WTC11 (cell line): ENCODE data around the gene MICAL3. TPM values are rescaled to one million over a fixed set of nuclear protein-coding genes. Genes with fewer than 3 reads are reported as not detected.

ENCODE experiments used
- ATAC-seq: fragments of 200-7000 bp; cut with Tn5 transposase; 2 replicates; pipeline ENCODE4 v1.10.0; 2021; ENCODE audit warnings: mild to moderate bottlenecking, moderate library complexity
- CTCF ChIA-PET: fragments of 300-600 bp; sonication (Branson Sonifier 250); formaldehyde crosslinking; loops from one replicate; lab custom pipeline; 2021; ENCODE audit warnings: antibody characterized with exemption; lab: Charles Lee
- POLR2A ChIA-PET: fragments of 350-600 bp; sonication (Branson Sonifier 250); formaldehyde crosslinking; loops from one replicate; lab custom pipeline; 2021; ENCODE audit warnings: antibody characterized with exemption; lab: Charles Lee
- DNase-seq: peaks from one replicate; pipeline ENCODE4 v3.0.0; 2021; ENCODE audit warnings: low spot score
- H3K27ac Mint-ChIP-seq: 2 replicates; pipeline ENCODE4 v1.8.0; 2021; ENCODE audit warnings: mixed read lengths
- H3K27me3 Mint-ChIP-seq: 2 replicates; pipeline ENCODE4 v1.8.0; 2021; ENCODE audit warnings: low read depth, mild to moderate bottlenecking, moderate library complexity, mixed read lengths
- H3K36me3 Mint-ChIP-seq: 2 replicates; pipeline ENCODE4 v1.8.0; 2021; ENCODE audit warnings: mixed read lengths
- H3K4me1 Mint-ChIP-seq: 2 replicates; pipeline ENCODE4 v1.8.0; 2022; ENCODE audit warnings: mixed read lengths
- H3K4me3 Mint-ChIP-seq: 2 replicates; pipeline ENCODE4 v1.8.0; 2021; ENCODE audit warnings: mild to moderate bottlenecking, moderate library complexity, mixed read lengths
- H3K9me3 Mint-ChIP-seq: 2 replicates; pipeline ENCODE4 v1.8.0; 2021; ENCODE audit warnings: mixed read lengths
- ATF1 ChIP-seq: sonication (generic); formaldehyde crosslinking; IDR thresholded peaks from 2 replicates; pipeline ENCODE4 v1.8.1; 2023; ENCODE audit warnings: mild to moderate bottlenecking, moderate library complexity, missing genetic modification reagents
- CBFB ChIP-seq: sonication (generic); formaldehyde crosslinking; IDR thresholded peaks from 2 replicates; pipeline ENCODE4 v1.8.1; 2022; ENCODE audit warnings: mild to moderate bottlenecking, low read depth, missing genetic modification reagents
- CREM ChIP-seq: sonication (generic); formaldehyde crosslinking; IDR thresholded peaks from 2 replicates; pipeline ENCODE4 v1.8.1; 2022; ENCODE audit warnings: mild to moderate bottlenecking, missing genetic modification reagents, moderate library complexity
- ESRRA ChIP-seq: sonication (generic); formaldehyde crosslinking; IDR thresholded peaks from 2 replicates; pipeline ENCODE4 v1.8.1; 2022; ENCODE audit warnings: mild to moderate bottlenecking, missing genetic modification reagents, borderline replicate concordance
- FOXP1 ChIP-seq: sonication (generic); formaldehyde crosslinking; IDR thresholded peaks from 2 replicates; pipeline ENCODE4 v1.8.0; 2022; ENCODE audit warnings: missing genetic modification reagents, mild to moderate bottlenecking, moderate library complexity, borderline replicate concordance
- GABPB1 ChIP-seq: sonication (generic); formaldehyde crosslinking; IDR thresholded peaks from 2 replicates; pipeline ENCODE4 v1.8.1; 2023; ENCODE audit warnings: mild to moderate bottlenecking, missing genetic modification reagents
- NFATC4 ChIP-seq: fragments of 250-450 bp; sonication (Bioruptor Pico); IDR thresholded peaks from 2 replicates; pipeline ENCODE4 v1.9.0; 2021; ENCODE audit warnings: mild to moderate bottlenecking
- NR3C1 ChIP-seq: sonication (generic); formaldehyde crosslinking; conservative IDR thresholded peaks from 2 replicates; pipeline ENCODE4 v1.8.1; 2023; ENCODE audit warnings: low read depth, mild to moderate bottlenecking, missing genetic modification reagents
- PRRX2 ChIP-seq: fragments of 250-450 bp; sonication (Bioruptor Pico); IDR thresholded peaks from 2 replicates; pipeline ENCODE4 v1.8.0; 2021; ENCODE audit warnings: mild to moderate bottlenecking
- SMAD4 ChIP-seq: sonication (generic); formaldehyde crosslinking; IDR thresholded peaks from 2 replicates; pipeline ENCODE4 v1.8.0; 2022; ENCODE audit warnings: mild to moderate bottlenecking, missing genetic modification reagents
- ZBTB21 ChIP-seq: sonication (generic); formaldehyde crosslinking; IDR thresholded peaks from 2 replicates; pipeline ENCODE4 v1.8.1; 2023; ENCODE audit warnings: mild to moderate bottlenecking, missing genetic modification reagents, borderline replicate concordance
- ZNF138 ChIP-seq: sonication (generic); formaldehyde crosslinking; conservative IDR thresholded peaks from 2 replicates; pipeline ENCODE4 v1.8.1; 2022; ENCODE audit warnings: mild to moderate bottlenecking, moderate library complexity, missing genetic modification reagents
- ZNF219 ChIP-seq: sonication (generic); formaldehyde crosslinking; IDR thresholded peaks from 2 replicates; pipeline ENCODE4 v1.8.0; 2023; ENCODE audit warnings: missing genetic modification reagents, mild to moderate bottlenecking, borderline replicate concordance
- total RNA-seq: library from RNA; stranded (reverse); gene quantifications from 3 replicates; pipeline ENCODE4 v1.2.3, GENCODE V29; 2021
- TF ChIP-seq, protein P1 (sequence below): sonication (generic); formaldehyde crosslinking; IDR thresholded peaks from 2 replicates; pipeline ENCODE4 v1.8.0; 2022; ENCODE audit warnings: mild to moderate bottlenecking, missing genetic modification reagents
- TF ChIP-seq, protein P2 (sequence below): sonication (generic); formaldehyde crosslinking; conservative IDR thresholded peaks from 2 replicates; pipeline ENCODE4 v1.8.1; 2022; ENCODE audit warnings: mild to moderate bottlenecking, missing genetic modification reagents
- TF ChIP-seq, protein P3 (sequence below): sonication (generic); formaldehyde crosslinking; IDR thresholded peaks from 2 replicates; pipeline ENCODE4 v1.8.1; 2022; ENCODE audit warnings: mild to moderate bottlenecking, moderate library complexity, missing genetic modification reagents
- TF ChIP-seq, protein P4 (sequence below): sonication (generic); formaldehyde crosslinking; IDR thresholded peaks from 2 replicates; pipeline ENCODE4 v1.8.0; 2023; ENCODE audit warnings: missing genetic modification reagents, mild to moderate bottlenecking, borderline replicate concordance
- TF ChIP-seq, protein P5 (sequence below): fragments of 250-450 bp; sonication (Bioruptor Pico); IDR thresholded peaks from 2 replicates; pipeline ENCODE4 v1.9.0; 2021; ENCODE audit warnings: mild to moderate bottlenecking
- TF ChIP-seq, protein P6 (sequence below): sonication (generic); formaldehyde crosslinking; IDR thresholded peaks from 2 replicates; pipeline ENCODE4 v1.8.1; 2023; ENCODE audit warnings: mild to moderate bottlenecking, missing genetic modification reagents
- TF ChIP-seq, protein P7 (sequence below): sonication (generic); formaldehyde crosslinking; conservative IDR thresholded peaks from 2 replicates; pipeline ENCODE4 v1.8.1; 2023; ENCODE audit warnings: mild to moderate bottlenecking, low read depth, missing genetic modification reagents, moderate library complexity
- TF ChIP-seq, protein P8 (sequence below): sonication (generic); formaldehyde crosslinking; IDR thresholded peaks from 2 replicates; pipeline ENCODE4 v1.8.1; 2023; ENCODE audit warnings: mild to moderate bottlenecking, moderate library complexity, missing genetic modification reagents

Gene MICAL3
- total RNA-seq, 1 experiment from 2014 or later = 41.2 TPM

DNA sequence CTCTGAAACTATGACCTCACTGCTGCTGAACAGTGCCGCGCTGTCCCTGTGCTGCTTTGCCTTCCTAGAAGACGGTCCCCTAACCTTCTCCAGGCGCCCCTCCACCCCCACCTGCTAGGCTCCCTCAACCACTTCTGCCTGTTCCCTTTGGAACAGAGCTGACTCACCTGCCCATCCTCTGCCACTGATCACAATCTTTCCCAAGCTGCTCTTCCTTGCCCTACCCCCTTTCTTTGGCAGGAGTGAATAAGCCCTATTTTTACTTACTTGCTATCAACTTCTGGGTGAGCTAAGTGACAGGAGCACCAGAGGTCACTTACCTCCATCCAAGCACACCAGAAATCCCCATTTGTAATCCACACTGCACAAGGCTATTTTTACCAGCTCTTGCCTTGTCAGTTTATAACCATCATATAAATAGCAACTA is 134.1 kb downstream of the MICAL3 start (continued):
- TF ChIP-seq GABPB1 (CRISPR knock-in tag) (no peak), CREM (CRISPR knock-in tag) (no peak), ATF1 (CRISPR knock-in tag) (no peak), SMAD4 (no peak)
- TF ChIP-seq, protein P1, sequence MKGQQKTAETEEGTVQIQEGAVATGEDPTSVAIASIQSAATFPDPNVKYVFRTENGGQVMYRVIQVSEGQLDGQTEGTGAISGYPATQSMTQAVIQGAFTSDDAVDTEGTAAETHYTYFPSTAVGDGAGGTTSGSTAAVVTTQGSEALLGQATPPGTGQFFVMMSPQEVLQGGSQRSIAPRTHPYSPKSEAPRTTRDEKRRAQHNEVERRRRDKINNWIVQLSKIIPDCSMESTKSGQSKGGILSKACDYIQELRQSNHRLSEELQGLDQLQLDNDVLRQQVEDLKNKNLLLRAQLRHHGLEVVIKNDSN = no peak
- TF ChIP-seq, protein P2, sequence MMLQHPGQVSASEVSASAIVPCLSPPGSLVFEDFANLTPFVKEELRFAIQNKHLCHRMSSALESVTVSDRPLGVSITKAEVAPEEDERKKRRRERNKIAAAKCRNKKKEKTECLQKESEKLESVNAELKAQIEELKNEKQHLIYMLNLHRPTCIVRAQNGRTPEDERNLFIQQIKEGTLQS (CRISPR knock-in tag) = no peak
- TF ChIP-seq, protein P3, sequence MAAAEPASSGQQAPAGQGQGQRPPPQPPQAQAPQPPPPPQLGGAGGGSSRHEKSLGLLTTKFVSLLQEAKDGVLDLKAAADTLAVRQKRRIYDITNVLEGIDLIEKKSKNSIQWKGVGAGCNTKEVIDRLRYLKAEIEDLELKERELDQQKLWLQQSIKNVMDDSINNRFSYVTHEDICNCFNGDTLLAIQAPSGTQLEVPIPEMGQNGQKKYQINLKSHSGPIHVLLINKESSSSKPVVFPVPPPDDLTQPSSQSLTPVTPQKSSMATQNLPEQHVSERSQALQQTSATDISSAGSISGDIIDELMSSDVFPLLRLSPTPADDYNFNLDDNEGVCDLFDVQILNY (CRISPR knock-in tag) = no peak
- TF ChIP-seq, protein P4, sequence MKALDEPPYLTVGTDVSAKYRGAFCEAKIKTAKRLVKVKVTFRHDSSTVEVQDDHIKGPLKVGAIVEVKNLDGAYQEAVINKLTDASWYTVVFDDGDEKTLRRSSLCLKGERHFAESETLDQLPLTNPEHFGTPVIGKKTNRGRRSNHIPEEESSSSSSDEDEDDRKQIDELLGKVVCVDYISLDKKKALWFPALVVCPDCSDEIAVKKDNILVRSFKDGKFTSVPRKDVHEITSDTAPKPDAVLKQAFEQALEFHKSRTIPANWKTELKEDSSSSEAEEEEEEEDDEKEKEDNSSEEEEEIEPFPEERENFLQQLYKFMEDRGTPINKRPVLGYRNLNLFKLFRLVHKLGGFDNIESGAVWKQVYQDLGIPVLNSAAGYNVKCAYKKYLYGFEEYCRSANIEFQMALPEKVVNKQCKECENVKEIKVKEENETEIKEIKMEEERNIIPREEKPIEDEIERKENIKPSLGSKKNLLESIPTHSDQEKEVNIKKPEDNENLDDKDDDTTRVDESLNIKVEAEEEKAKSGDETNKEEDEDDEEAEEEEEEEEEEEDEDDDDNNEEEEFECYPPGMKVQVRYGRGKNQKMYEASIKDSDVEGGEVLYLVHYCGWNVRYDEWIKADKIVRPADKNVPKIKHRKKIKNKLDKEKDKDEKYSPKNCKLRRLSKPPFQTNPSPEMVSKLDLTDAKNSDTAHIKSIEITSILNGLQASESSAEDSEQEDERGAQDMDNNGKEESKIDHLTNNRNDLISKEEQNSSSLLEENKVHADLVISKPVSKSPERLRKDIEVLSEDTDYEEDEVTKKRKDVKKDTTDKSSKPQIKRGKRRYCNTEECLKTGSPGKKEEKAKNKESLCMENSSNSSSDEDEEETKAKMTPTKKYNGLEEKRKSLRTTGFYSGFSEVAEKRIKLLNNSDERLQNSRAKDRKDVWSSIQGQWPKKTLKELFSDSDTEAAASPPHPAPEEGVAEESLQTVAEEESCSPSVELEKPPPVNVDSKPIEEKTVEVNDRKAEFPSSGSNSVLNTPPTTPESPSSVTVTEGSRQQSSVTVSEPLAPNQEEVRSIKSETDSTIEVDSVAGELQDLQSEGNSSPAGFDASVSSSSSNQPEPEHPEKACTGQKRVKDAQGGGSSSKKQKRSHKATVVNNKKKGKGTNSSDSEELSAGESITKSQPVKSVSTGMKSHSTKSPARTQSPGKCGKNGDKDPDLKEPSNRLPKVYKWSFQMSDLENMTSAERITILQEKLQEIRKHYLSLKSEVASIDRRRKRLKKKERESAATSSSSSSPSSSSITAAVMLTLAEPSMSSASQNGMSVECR = no peak

DNA sequence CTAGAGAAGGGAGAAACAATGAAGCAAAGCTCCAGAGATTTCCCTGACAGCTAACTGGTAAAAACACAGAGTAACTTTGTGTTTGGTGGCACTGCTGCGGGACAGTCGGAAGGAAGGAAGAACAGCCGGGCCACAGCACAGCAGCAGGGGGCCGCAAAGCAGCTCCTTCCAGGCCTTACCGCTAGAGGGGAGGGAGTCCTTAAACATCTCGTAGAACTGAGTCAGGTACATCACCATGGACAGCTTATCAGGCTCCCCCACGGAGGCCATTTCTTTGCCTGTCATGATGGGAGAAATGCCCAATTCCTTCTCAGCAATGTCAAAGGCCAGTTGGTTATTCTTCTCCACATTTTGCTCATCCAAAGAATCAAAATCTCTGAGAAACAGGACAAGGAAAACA is 135.5 kb downstream of the MICAL3 start:
- Mint-ChIP-seq H3K9me3 (no peaks in the 10 kb centered on the region), H3K4me1 (no peaks in the 10 kb centered on the region), H3K36me3 (peaks cover 30% of the 10 kb centered on the region), H3K27ac (no peak overlapping the region), H3K4me3 (no peak overlapping the region), H3K27me3 (no peaks in the 10 kb centered on the region; the same call in 1 of the 2 replicates)
- ATAC-seq (peak; percentile 92), DNase-seq (peak; percentile 64)
- TF ChIP-seq, protein P5, sequence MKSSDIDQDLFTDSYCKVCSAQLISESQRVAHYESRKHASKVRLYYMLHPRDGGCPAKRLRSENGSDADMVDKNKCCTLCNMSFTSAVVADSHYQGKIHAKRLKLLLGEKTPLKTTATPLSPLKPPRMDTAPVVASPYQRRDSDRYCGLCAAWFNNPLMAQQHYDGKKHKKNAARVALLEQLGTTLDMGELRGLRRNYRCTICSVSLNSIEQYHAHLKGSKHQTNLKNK (CRISPR knock-in tag) = no peak
- TF ChIP-seq PRRX2 = no peak
- no peak for TF ChIP-seq ZNF219
- no peak for TF ChIP-seq CBFB (CRISPR knock-in tag)
- no peak for TF ChIP-seq NR3C1
- TF ChIP-seq FOXP1 = no peak
- no peak for TF ChIP-seq ESRRA (CRISPR knock-in tag)
- TF ChIP-seq ZBTB21 (CRISPR knock-in tag) = no peak
- TF ChIP-seq, protein P6, sequence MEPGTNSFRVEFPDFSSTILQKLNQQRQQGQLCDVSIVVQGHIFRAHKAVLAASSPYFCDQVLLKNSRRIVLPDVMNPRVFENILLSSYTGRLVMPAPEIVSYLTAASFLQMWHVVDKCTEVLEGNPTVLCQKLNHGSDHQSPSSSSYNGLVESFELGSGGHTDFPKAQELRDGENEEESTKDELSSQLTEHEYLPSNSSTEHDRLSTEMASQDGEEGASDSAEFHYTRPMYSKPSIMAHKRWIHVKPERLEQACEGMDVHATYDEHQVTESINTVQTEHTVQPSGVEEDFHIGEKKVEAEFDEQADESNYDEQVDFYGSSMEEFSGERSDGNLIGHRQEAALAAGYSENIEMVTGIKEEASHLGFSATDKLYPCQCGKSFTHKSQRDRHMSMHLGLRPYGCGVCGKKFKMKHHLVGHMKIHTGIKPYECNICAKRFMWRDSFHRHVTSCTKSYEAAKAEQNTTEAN (CRISPR knock-in tag) = no peak
- CTCF ChIA-PET = interaction anchor here (0.6 to 6.3 kb wide), 37 partner anchors 8 to 1723 kb away, joined by 3 to 107 read pairs (median 4); partner anchors contain the start of gene PEX26
- POLR2A ChIA-PET = no interaction called here

DNA sequence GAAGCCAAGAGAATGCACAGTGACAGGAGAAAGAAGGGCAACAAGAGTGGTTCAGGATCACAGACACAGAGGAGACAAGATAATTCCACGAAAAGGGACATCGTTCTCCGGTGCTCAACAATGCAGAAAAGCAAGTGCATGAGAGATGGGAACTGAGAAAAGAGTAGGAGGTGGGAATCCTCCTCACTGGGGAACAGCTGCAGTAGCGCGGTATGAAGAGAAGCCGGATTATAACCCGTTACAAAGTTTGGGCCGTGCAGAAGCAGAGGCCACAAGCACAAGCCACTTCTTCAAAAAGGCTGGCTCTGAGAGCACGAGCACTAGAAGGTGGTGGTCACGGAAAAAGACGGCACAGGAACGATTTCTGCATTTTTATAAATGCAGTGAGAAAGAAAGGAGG is 135.9 kb downstream of the MICAL3 start:
- POLR2A ChIA-PET = no interaction called here
- H3K36me3 Mint-ChIP-seq = peaks cover 29% of the 10 kb centered on the region
- CTCF ChIA-PET = interaction anchor here (0.6 to 6.3 kb wide), 30 partner anchors 9 to 213 kb away, joined by 3 to 107 read pairs (median 4); partner anchors contain the start of gene PEX26
- TF ChIP-seq, protein P7, sequence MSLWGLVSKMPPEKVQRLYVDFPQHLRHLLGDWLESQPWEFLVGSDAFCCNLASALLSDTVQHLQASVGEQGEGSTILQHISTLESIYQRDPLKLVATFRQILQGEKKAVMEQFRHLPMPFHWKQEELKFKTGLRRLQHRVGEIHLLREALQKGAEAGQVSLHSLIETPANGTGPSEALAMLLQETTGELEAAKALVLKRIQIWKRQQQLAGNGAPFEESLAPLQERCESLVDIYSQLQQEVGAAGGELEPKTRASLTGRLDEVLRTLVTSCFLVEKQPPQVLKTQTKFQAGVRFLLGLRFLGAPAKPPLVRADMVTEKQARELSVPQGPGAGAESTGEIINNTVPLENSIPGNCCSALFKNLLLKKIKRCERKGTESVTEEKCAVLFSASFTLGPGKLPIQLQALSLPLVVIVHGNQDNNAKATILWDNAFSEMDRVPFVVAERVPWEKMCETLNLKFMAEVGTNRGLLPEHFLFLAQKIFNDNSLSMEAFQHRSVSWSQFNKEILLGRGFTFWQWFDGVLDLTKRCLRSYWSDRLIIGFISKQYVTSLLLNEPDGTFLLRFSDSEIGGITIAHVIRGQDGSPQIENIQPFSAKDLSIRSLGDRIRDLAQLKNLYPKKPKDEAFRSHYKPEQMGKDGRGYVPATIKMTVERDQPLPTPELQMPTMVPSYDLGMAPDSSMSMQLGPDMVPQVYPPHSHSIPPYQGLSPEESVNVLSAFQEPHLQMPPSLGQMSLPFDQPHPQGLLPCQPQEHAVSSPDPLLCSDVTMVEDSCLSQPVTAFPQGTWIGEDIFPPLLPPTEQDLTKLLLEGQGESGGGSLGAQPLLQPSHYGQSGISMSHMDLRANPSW (CRISPR knock-in tag) = no peak
- TF ChIP-seq, protein P8, sequence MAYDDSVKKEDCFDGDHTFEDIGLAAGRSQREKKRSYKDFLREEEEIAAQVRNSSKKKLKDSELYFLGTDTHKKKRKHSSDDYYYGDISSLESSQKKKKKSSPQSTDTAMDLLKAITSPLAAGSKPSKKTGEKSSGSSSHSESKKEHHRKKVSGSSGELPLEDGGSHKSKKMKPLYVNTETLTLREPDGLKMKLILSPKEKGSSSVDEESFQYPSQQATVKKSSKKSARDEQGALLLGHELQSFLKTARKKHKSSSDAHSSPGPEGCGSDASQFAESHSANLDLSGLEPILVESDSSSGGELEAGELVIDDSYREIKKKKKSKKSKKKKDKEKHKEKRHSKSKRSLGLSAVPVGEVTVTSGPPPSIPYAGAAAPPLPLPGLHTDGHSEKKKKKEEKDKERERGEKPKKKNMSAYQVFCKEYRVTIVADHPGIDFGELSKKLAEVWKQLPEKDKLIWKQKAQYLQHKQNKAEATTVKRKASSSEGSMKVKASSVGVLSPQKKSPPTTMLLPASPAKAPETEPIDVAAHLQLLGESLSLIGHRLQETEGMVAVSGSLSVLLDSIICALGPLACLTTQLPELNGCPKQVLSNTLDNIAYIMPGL (CRISPR knock-in tag) = no peak
- TF ChIP-seq NFATC4 (CRISPR knock-in tag) (no peak), ZNF138 (CRISPR knock-in tag) (no peak)

More for the DNA sequence above, 135.9 kb downstream of the MICAL3 start:
- H3K9me3 Mint-ChIP-seq = no peaks in the 10 kb centered on the region
- H3K4me1 Mint-ChIP-seq = no peaks in the 10 kb centered on the region
- no peak overlapping the region for H3K27ac Mint-ChIP-seq
- DNase-seq (no peak), ATAC-seq (no peak)
- no peaks in the 10 kb centered on the region; the same call in 1 of the 2 replicates for H3K27me3 Mint-ChIP-seq
- H3K4me3 Mint-ChIP-seq = no peak overlapping the region
